OCI-LY1 (cell line): ENCODE data around the gene NBEAL1.
"Not testable (repeated sequence)": the region's sequence is repeated elsewhere in the genome, so short reads cannot be mapped to it uniquely, and the experiment has no call there.

Experiments
- H2AFZ ChIP-seq: fragments of 200-600 bp; sonication (generic), shearing (Covaris generic); 2 replicates; pipeline ENCODE4 v1.6.0; 2014; ENCODE audit warnings: antibody characterized with exemption, mild to moderate bottlenecking, low read length
- H3F3A ChIP-seq: fragments of 200-600 bp; sonication (generic), shearing (Covaris generic); 2 replicates; pipeline ENCODE4 v1.6.0; 2014; ENCODE audit warnings: mild to moderate bottlenecking, antibody characterized with exemption, low read length, moderate library complexity; ENCODE audit not compliant: insufficient read depth
- H3K27ac ChIP-seq: fragments of 200-600 bp; sonication (generic); 2 replicates; pipeline ENCODE4 v1.5.1; 2014; ENCODE audit warnings: low read length, mixed run types, mild to moderate bottlenecking, low read depth; ENCODE audit not compliant: poor library complexity, severe bottlenecking
- H3K27me3 ChIP-seq: fragments of 200-600 bp; sonication (generic); 2 replicates; pipeline ENCODE4 v1.6.0; 2014; ENCODE audit warnings: antibody characterized with exemption, mild to moderate bottlenecking, low read length, moderate library complexity; ENCODE audit not compliant: insufficient read depth
- H3K36me3 ChIP-seq: fragments of 200-600 bp; sonication (generic); 2 replicates; pipeline ENCODE4 v1.6.1; 2014; ENCODE audit warnings: mild to moderate bottlenecking, antibody characterized with exemption, low read length, moderate library complexity, mixed read lengths; ENCODE audit not compliant: insufficient read depth
- H3K4me1 ChIP-seq: fragments of 200-600 bp; sonication (generic); 2 replicates; pipeline ENCODE4 v1.5.1; 2014; ENCODE audit warnings: mild to moderate bottlenecking, low read length, moderate library complexity; ENCODE audit not compliant: insufficient read depth, severe bottlenecking
- H3K4me2 ChIP-seq: fragments of 200-600 bp; sonication (generic), shearing (Covaris generic); 2 replicates; pipeline ENCODE4 v1.6.1; 2014; ENCODE audit warnings: low read length
- H3K4me3 ChIP-seq: fragments of 200-600 bp; sonication (generic); 2 replicates; pipeline ENCODE4 v1.5.1; 2014; ENCODE audit warnings: low read length, low read depth, mild to moderate bottlenecking, mixed read lengths; ENCODE audit not compliant: poor library complexity, severe bottlenecking
- H3K79me2 ChIP-seq: fragments of 200-600 bp; shearing (Covaris generic); 2 replicates; pipeline ENCODE4 v1.6.1; 2016; ENCODE audit warnings: mixed run types, low read length, mixed read lengths; ENCODE audit not compliant: insufficient read depth
- H3K9ac ChIP-seq: fragments of 200-600 bp; sonication (generic), shearing (Covaris generic); 2 replicates; pipeline ENCODE4 v1.6.1; 2014; ENCODE audit warnings: mild to moderate bottlenecking, low read length, mixed read lengths
- H3K9me2 ChIP-seq: fragments of 200-600 bp; sonication (generic), shearing (Covaris generic); 2 replicates; pipeline ENCODE4 v1.6.1; 2014; ENCODE audit warnings: low read depth, mild to moderate bottlenecking, low read length, mixed read lengths
- H3K9me3 ChIP-seq: fragments of 200-600 bp; shearing (Covaris generic); 2 replicates; pipeline ENCODE4 v1.6.1; 2014; ENCODE audit warnings: low read length, mixed read lengths
- H4K20me1 ChIP-seq: fragments of 200-600 bp; sonication (generic), shearing (Covaris generic); 2 replicates; pipeline ENCODE4 v1.6.0; 2016; ENCODE audit warnings: mild to moderate bottlenecking, low read length; ENCODE audit not compliant: insufficient read depth
- EZH2 ChIP-seq: fragments of 200-600 bp; sonication (generic), shearing (Covaris generic); IDR thresholded peaks from 2 replicates; pipeline ENCODE4 v1.8.0; 2017; ENCODE audit warnings: borderline replicate concordance, mixed run types, mild to moderate bottlenecking, antibody characterized with exemption, low read length, moderate library complexity, mixed read lengths
- TF ChIP-seq, protein P1 (sequence below): fragments of 200-600 bp; sonication (generic), shearing (Covaris generic); IDR thresholded peaks from 2 replicates; pipeline ENCODE4 v1.5.1; 2017; ENCODE audit warnings: mild to moderate bottlenecking, antibody characterized with exemption, low read length, moderate library complexity, mixed read lengths

Gene NBEAL1

DNA sequence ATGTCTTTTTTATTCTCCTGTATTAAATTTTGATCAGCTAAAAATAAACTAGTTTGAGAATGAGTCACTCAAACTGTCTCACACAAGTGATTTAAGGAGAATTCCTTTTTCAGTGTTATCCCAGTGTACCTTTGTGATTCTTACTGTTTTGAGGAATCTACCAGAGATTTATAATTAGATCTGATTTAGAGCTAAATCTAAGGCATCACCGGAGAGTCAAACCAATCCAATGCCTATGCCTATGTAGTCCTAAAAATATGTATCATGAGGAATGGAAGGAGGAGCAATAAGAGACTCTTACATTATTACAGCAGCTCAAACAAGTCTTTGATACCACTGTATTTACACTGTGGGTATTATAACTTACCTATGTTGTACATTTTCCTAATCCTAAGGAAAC is 160.7 kb downstream of the NBEAL1 start:
- no peak overlapping the region for H3K4me3 ChIP-seq
- 0 out of 2 replicates have a peak, but pooled peaks cover 3% of the 10 kb centered on the region for H3F3A ChIP-seq
- no peak overlapping the region for H3K4me2 ChIP-seq
- H3K27ac ChIP-seq, result no peak overlapping the region
- no peak overlapping the region for H2AFZ ChIP-seq
- no peaks in the 10 kb centered on the region for H3K27me3 ChIP-seq
- H3K9me2 ChIP-seq, result no peaks in the 10 kb centered on the region
- no peaks in the 10 kb centered on the region for H3K9me3 ChIP-seq
- H3K9ac ChIP-seq, result no peak overlapping the region
- H3K79me2 ChIP-seq, result no peaks in the 10 kb centered on the region
- H3K4me1 ChIP-seq, result no peaks in the 10 kb centered on the region
- no peaks in the 10 kb centered on the region for H4K20me1 ChIP-seq
- H3K36me3 ChIP-seq, result peaks cover 6% of the 10 kb centered on the region
- TF ChIP-seq, protein P1, sequence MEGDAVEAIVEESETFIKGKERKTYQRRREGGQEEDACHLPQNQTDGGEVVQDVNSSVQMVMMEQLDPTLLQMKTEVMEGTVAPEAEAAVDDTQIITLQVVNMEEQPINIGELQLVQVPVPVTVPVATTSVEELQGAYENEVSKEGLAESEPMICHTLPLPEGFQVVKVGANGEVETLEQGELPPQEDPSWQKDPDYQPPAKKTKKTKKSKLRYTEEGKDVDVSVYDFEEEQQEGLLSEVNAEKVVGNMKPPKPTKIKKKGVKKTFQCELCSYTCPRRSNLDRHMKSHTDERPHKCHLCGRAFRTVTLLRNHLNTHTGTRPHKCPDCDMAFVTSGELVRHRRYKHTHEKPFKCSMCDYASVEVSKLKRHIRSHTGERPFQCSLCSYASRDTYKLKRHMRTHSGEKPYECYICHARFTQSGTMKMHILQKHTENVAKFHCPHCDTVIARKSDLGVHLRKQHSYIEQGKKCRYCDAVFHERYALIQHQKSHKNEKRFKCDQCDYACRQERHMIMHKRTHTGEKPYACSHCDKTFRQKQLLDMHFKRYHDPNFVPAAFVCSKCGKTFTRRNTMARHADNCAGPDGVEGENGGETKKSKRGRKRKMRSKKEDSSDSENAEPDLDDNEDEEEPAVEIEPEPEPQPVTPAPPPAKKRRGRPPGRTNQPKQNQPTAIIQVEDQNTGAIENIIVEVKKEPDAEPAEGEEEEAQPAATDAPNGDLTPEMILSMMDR, result no peak
- no peak for TF ChIP-seq EZH2

DNA sequence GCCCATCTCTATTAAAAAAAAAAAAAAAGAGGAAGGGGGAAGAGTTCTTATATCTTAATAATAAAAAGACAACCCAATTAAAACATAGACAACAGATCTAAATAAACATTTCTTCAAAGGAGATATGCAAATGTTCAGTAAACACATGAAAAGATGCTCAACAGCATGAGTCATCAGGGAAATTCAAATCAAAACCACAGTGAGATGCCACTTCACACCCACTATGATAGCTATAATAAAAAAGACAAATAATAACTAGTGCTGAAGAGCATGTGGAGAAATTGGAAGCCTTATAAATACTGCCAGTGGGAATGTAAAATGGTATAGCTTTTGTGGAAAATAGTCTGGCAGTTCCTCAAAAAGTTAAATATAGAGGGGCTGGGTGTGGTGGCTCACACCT is 162.7 kb downstream of the NBEAL1 start:
- Histone ChIP-seq H3K9me2 (no peaks in the 10 kb centered on the region), H3K9ac (no peak overlapping the region), H4K20me1 (no peaks in the 10 kb centered on the region), H3K36me3 (peaks cover 6% of the 10 kb centered on the region), H3K9me3 (no peaks in the 10 kb centered on the region), H3K27ac (no peak overlapping the region), H3K4me2 (no peak overlapping the region), H2AFZ (no peak overlapping the region), H3K4me1 (no peaks in the 10 kb centered on the region), H3F3A (0 out of 2 replicates have a peak, but pooled peaks cover 3% of the 10 kb centered on the region), H3K4me3 (no peak overlapping the region), H3K27me3 (no peaks in the 10 kb centered on the region), H3K79me2 (no peaks in the 10 kb centered on the region)
- TF ChIP-seq, protein P1, result no peak
- no peak for TF ChIP-seq EZH2

DNA sequence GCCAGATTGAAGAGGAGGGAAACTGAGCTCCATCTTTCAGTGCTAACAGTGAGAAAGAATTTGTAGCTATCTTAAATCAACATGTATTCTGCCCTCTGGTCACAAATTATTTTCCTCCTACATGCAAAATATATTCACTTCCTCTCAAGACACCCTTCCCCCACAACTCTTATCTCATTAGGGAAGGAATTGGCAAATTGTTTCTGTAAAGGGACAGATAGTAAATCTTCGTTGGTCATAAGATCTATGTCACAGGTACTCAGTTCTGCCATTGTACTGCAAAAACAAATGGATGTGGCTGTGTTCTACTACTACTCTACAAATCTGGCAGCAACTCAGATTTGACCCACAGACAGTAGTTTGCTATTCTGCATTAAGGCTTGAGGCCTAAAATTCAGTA is 171.2 kb downstream of the NBEAL1 start:
- peaks cover 6% of the 10 kb centered on the region; the same call in 1 of the 2 replicates for H3K36me3 ChIP-seq
- no peak for TF ChIP-seq EZH2
- TF ChIP-seq, protein P1, result no peak
- H2AFZ ChIP-seq, result no peak overlapping the region
- no peaks in the 10 kb centered on the region for H3K4me1 ChIP-seq
- no peak overlapping the region for H3K4me3 ChIP-seq
- H3K27ac ChIP-seq, result no peak overlapping the region
- no peaks in the 10 kb centered on the region for H3K9me3 ChIP-seq
- H3K9ac ChIP-seq, result no peak overlapping the region
- H4K20me1 ChIP-seq, result no peaks in the 10 kb centered on the region
- no peaks in the 10 kb centered on the region for H3K9me2 ChIP-seq
- no peaks in the 10 kb centered on the region for H3F3A ChIP-seq
- H3K27me3 ChIP-seq, result no peaks in the 10 kb centered on the region
- H3K79me2 ChIP-seq, result no peaks in the 10 kb centered on the region
- H3K4me2 ChIP-seq, result no peak overlapping the region

DNA sequence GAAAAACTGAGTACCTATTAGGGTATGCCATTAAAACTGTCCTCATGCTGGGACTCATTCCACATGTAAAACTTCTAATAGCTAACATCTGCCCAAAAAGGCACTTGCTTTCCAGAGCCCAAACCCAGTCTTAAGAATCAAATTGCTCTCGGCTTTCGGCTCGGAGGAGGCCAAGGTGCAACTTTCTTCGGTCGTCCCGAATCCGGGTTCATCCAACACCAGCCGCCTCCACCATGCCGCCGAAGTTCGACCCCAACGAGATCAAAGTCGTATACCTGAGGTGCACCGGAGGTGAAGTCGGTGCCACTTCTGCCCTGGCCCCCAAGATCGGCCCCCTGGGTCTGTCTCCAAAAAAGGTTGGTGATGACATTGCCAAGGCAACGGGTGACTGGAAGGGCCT is 175.9 kb downstream of the NBEAL1 start:
- not testable (repeated sequence) for H3K9me2 ChIP-seq, H4K20me1 ChIP-seq, H3K4me3 ChIP-seq, H3K27ac ChIP-seq, H3F3A ChIP-seq, H3K79me2 ChIP-seq, H3K27me3 ChIP-seq, H2AFZ ChIP-seq, H3K4me1 ChIP-seq, H3K36me3 ChIP-seq, H3K9me3 ChIP-seq, H3K4me2 ChIP-seq, H3K9ac ChIP-seq

DNA sequence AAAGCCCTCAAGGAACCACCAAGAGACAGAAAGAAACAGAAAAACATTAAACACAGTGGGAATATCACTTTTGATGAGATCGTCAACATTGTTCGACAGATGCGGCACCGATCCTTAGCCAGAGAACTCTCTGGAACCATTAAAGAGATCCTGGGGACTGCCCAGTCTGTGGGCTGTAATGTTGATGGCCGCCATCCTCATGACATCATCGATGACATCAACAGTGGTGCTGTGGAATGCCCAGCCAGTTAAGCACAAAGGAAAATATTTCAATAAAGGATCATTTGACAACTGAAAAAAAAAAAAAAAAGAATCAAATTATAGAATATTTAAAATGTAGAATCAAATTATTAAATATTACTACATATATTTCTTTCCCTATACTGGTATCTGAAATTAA is 176.4 kb downstream of the NBEAL1 start:
- not testable (repeated sequence) for H2AFZ ChIP-seq, H4K20me1 ChIP-seq, H3K4me2 ChIP-seq, H3K4me1 ChIP-seq, H3K27ac ChIP-seq, H3F3A ChIP-seq, H3K79me2 ChIP-seq, H3K9ac ChIP-seq, H3K36me3 ChIP-seq, H3K9me3 ChIP-seq, H3K27me3 ChIP-seq, H3K9me2 ChIP-seq, H3K4me3 ChIP-seq
